GM18867 (cell line): ENCODE results near the gene SLC5A11.
"Not testable (repeated sequence)": the region's sequence is repeated elsewhere in the genome, so short reads cannot be mapped to it uniquely, and the experiment has no call there.

ENCODE experiments used
- ATAC-seq: cut with Tn5 transposase; IDR thresholded peaks from one replicate; pipeline ENCODE4 v1.9.1; 2021; ENCODE audit warnings: mild to moderate bottlenecking, moderate library complexity; ENCODE audit not compliant: unreplicated experiment

The SLC5A11 gene

GRCh38 chr16:24834459-24835335 is 11.1 kb upstream of the SLC5A11 start:
- no peak for ATAC-seq

GRCh38 chr16:24836836-24837235 is 8.9 kb upstream of the SLC5A11 start:
- no peak for ATAC-seq

GRCh38 chr16:24837969-24838368 is 7.8 kb upstream of the SLC5A11 start:
- no peak for ATAC-seq

DNA sequence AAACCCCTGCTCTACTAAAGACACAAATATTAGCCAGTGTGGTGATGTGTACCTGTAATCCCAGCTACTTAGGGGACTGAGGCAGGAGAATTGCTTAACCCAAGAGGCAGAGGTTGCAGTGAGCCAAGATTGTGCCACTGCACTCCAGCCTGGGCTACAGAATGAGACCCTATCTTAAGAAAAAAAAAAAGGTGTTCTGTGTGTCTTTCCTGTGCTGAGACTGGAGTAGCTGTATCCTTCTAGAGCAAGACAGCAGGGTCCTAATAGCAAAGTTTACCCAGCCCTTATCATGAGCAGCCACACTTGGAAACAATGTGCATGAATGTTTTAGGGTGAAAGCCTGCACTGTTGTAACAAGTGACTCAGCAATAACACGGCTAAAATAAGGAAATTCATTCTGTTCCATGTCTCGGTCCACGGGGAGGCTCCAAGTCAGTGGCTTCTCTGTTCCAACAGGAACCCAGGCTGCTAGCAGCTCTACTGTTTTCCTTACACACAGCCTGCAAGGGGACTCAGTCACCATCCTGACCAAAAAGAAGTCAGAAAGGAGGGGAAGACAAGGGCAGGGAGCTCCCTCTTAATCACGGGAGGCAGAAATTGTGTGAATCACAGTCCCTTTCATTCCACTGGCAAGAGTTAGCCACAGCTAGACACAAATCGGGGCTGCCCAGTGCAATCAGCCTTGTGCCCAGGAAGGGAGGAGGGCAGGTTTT is 7.1 kb upstream of the SLC5A11 start:
- ATAC-seq = no peak

DNA sequence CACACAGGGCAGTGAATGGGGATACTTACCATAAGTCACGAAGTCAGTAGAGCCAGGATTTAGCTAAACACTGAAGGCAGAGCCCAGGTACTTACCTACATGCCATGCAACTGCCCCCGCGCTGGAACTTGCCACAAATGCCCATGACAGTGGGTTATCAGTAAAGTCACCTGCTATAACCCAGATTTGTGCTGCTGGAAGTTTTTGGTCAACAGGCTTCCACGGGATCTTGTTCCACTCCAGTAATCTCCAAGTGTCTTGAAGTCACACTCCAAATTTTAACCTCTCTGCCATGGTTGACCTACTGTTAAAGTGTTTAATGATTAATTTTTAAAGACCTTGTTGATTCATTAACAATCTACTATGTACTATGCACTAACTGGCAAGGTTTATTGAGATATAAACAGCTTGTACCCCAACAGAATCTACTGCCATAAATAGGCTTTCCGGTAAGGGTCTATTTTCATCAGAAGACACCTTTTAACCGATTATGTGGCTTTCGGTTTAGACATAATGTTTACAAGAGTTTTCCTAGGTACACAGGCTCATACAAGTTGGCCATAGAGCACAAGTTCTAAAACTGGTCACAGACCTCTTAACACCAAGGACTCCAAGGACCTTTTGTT is 6.3 kb upstream of the SLC5A11 start:
- no peak for ATAC-seq

- ATAC-seq = no peak
Measured at GRCh38 chr16:24841291-24841690, 4.5 kb upstream of the SLC5A11 start.

DNA sequence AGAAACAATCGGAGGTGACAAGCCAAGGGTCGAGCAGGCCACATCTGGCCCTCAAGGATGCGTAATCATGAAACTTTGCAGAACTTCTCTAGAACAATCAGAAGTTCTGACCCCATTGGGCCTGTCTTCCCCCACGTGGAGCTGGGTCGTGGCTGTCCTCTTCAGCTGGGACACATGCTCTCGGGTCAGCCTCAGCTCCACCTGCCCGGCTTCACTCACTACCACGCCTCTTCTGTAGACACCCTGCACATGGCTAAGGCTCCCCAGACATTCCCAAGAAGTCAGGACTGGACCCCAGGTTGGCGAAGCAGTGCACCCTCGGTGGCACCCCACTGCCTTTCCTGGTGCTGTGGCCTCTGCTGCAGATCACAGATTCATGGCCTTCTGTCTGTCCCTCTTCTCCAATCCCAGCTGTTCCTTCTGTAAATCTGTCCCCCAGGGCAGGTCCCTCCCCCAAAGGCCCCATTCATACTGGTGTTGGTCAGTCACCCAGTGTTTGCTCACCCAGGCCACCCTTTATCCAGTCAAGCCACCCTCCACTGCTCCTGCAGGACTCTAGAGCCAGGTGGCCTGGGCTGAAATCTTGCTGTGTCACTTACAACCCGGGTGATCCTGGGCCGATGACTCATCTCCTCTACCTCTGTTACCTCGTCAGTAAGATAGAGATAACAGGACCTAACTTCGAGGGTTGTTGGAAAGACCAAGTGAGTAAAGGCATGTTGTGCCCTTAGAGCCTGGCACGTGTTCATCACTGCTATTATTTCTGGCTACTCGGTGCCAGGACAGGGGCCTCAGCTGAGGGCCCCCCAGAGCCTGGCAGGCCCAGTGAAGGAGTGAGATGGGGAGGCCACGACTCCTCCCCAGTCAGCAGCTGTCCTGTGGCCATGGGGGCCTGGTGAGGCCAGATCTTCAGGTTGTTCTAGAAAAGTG is 1.4 kb upstream of the SLC5A11 start:
- no peak for ATAC-seq

DNA sequence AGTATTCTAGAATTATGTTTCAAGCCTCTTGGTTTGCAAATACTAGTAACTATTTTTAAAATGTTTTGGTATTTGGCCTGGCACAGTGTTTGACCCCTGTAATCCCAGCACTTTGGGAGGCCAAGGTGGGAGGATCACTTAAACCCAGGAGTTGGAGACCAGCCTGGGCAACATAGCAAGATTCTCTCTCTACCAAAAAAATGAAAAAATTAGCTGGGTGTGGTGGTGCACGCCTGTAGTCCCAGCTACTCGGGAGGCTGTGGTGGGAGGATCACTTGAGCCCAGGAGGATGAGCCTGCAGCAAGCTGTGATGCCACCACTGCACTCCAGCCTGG is 765 bp upstream of the SLC5A11 start:
- not testable (repeated sequence) for ATAC-seq

GRCh38 chr16:24846548-24847357 is 990 bp downstream of the SLC5A11 start:
- no peak for ATAC-seq

DNA sequence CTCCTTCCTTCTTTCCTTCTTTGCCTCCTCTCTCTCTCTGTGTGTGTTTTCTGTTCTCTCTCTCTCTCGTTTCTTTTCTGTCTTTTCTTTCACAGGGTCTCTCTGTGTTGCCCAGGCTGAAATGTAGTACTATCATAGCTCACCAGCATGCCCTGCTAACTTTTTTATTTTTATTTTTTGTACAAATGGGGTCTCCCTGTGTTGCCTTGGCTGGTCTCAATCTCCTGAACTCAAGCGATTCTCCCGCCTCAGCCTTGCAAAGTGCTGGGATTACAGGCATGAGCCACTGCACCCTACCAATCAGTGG is 1.5 kb downstream of the SLC5A11 start:
- no peak for ATAC-seq

GRCh38 chr16:24848065-24848464 is 2.3 kb downstream of the SLC5A11 start:
- ATAC-seq = no peak

DNA sequence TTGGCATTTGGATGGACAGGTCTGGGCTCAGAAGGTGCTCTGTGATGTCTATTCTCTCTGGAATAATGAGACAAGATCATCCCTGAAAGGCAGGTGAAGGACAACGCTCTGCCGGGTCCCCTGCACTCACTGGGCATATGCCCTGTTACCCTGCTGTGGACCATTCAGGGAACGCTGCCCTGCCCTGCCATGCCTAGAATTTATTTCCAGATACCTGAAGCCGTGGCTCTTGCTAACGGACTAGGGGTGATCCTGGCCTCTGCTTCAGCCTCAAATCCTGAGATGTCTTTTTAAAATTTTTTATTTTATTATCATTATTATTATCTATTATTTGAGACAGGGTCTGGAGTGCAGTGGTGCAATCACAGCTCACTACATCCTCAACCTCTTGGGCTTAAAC is 3.9 kb downstream of the SLC5A11 start:
- no peak for ATAC-seq

DNA sequence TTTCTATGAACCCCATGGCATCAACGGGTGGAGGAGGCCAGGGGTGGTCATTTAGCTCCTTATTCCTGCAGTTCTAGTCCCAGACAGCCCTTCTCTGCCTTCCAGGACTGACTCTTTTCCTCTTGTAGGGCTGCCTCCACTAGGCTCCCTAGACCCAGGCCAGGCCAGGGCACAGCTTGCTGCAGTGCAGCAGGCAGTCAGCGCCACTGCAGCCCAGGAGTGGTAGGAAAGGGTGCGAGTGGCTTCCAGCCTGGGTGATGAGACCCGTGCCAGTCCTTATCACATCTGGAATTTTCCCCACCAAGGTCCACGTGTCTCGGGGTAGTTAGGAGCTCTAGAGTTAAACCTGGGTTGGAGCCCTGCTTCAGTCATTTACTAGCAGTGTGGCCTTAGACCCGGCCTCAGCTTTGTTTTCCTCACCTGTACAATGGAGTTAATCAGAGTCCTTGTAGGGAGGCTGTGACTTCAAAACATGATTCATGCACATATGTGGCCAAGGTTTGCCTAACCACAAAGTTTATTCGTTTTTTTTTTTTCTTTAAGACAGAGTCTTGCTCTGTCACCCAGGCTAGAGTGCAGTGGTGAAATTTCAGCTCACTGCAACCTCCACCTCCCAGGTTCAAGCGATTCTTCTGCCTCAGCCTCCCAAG is 4.7 kb downstream of the SLC5A11 start:
- no peak for ATAC-seq

DNA sequence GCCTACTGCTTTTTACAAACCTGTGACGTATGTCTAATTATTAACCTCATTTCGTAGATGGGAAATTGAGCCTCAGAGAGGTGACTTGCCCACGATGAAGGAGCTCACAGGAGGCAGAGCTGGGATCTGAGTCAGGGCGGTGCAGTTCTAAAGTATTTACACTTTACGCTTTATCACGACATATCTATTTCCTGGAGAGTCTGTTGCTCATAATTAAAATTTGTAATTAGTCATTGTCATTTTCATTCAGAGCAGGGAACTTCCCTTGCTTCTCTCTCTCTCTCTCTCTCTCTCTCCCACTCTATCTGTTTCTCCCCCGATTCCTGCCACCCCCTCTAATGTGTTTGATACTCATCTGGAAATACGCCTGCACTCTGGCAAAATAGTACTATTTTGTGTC is 5.9 kb downstream of the SLC5A11 start:
- no peak for ATAC-seq

- no peak for ATAC-seq
Measured at GRCh38 chr16:24852281-24852721, 6.5 kb downstream of the SLC5A11 start.

- no peak for ATAC-seq
Measured at GRCh38 chr16:24853169-24853824, 7.5 kb downstream of the SLC5A11 start.

DNA sequence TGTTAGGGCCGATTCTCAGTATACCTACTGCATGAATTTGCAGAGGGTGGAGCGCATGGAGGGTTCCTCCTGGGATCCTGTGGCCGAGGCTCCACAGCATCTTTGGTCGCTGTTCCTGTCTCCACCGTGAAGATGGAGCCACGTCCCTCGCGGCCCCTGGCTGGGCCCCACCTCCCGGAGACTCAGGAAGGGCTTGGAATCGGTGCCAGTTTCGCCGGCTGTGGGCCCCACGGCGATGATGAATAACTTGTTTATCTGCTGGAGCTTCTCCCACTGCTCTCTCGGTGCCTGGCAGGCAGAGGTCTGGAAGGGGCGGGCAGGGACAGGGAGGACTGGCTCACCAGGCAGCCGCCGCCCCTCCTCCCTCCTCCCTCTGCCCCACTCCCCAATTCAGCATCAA is 8.1 kb downstream of the SLC5A11 start:
- ATAC-seq = no peak

DNA sequence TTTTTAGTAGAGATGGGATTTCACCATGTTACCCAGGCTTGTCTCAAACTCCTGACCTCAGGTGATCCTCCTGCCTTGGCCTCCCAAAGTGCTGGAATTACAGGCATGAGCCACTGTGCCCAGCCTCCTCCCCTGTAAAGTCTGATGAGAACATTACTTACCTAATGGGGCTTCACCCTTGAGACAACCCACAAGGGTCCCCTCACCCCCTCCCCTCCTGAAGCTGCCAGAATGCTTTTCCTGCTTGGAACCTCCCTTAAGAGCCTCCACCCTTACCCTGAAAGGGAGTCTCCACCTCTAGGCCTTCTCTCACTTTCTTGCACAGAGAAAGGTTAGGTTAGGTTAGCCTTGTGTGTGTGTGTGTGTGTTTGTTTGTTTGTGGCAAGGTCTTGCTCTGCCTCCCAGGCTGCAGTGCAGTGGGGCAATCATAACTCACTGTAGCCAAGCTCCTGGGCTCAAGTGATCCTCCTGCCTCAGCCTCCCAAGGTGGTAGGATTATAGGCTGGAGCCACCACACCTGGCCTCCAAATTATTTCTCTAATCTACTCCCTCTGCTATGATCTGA is 8.9 kb downstream of the SLC5A11 start:
- no peak for ATAC-seq

DNA sequence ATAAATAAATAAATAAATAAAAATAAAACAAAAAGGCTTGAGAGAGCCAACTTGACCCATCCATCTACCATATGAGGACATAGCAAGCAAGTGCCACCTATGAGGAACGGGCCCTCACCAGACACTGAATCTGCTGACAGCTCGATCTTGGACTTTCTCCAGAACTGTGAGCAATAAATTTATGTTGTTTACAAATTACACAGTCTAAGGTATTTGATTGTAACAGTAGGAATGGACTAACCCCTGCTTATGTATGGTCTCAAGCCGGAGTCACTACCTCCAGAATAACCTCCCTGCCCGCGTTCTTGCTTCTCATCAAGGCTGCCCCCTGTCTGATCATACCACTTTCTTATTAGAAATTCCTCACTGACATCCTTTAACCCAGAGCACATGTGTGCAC is 9.9 kb downstream of the SLC5A11 start:
- ATAC-seq = no peak
